SH-SY5Y (cell line): Measurements from ENCODE around the gene SEL1L3.

Experiments
- GATA2 ChIP-seq: IDR thresholded peaks from 2 replicates; pipeline ENCODE4 v1.6.1; 2011; ENCODE audit warnings: mild to moderate bottlenecking, low read depth, low read length
- GATA3 ChIP-seq: IDR thresholded peaks from 2 replicates; pipeline ENCODE4 v1.6.1; 2011; ENCODE audit warnings: low read depth, mild to moderate bottlenecking, low read length, moderate library complexity

DNA sequence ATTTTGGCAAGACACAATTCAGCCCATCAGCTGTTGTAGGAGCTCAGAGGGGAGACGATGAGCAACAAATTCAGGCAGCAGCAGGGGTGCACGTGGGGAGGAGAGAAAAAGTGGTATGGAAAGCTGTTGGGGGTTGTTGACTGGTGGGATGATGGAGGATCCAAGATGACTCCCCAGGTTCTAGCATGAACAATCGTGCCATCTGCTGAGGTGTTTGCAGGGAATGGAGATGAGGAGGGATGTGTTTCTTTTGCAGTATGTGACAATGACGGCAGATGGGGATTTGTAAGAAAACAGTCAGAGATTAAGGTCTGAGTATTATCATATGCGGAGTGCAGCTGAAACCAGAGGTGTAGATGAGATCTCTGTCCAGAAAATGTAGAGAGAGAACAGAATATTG lies 63.3 kb downstream of the SEL1L3 start:
- TF ChIP-seq GATA3 (no peak), GATA2 (no peak)
